GM19238 (cell line): ENCODE measurements around the gene ZBTB6.

Experiments used
- DNase-seq: peaks from one replicate; pipeline ENCODE4 v3.0.0; 2011; ENCODE audit warnings: low spot score; ENCODE audit not compliant: insufficient read length

Gene ZBTB6

GRCh38 chr9:122912964-122913673 lies at the start of gene ZBTB6:
TSS of gene ZBTB6 (minus strand) at chr9:122913323. CDS start at chr9:122912072, 1,251 bp downstream.
- peak; percentile 71 for DNase-seq

- no peak for DNase-seq
Measured at GRCh38 chr9:122961139-122961538, 48.0 kb upstream of the ZBTB6 start.

- DNase-seq, result no peak
Measured at GRCh38 chr9:122955961-122956360, 42.8 kb upstream of the ZBTB6 start.

- DNase-seq, result no peak
Measured at GRCh38 chr9:122954253-122954691, 41.1 kb upstream of the ZBTB6 start.

- no peak for DNase-seq
Measured at GRCh38 chr9:122951056-122951455, 37.9 kb upstream of the ZBTB6 start.

- no peak for DNase-seq
Measured at GRCh38 chr9:122950263-122950662, 37.1 kb upstream of the ZBTB6 start.

GRCh38 chr9:122949696-122950095 lies 36.6 kb upstream of the ZBTB6 start:
- no peak for DNase-seq

- no peak for DNase-seq
Measured at GRCh38 chr9:122948313-122948712, 35.2 kb upstream of the ZBTB6 start.

- DNase-seq, result no peak
Measured at GRCh38 chr9:122946461-122947005, 33.4 kb upstream of the ZBTB6 start.

- no peak for DNase-seq
Measured at GRCh38 chr9:122944960-122945888, 32.1 kb upstream of the ZBTB6 start.

- no peak for DNase-seq
Measured at GRCh38 chr9:122941582-122942234, 28.6 kb upstream of the ZBTB6 start.

- peak; percentile 91 for DNase-seq
Measured at GRCh38 chr9:122940749-122941581, 27.8 kb upstream of the ZBTB6 start, which contains the start of gene RABGAP1. TSS of gene RABGAP1 (plus strand) at chr9:122941020. CDS start at chr9:122957060, 16,040 bp downstream.

GRCh38 chr9:122940454-122940748 lies 27.3 kb upstream of the ZBTB6 start:
- DNase-seq, result no peak

- DNase-seq, result no peak
Measured at GRCh38 chr9:122939601-122940000, 26.5 kb upstream of the ZBTB6 start.

GRCh38 chr9:122936883-122937282 lies 23.8 kb upstream of the ZBTB6 start:
- no peak for DNase-seq

- DNase-seq, result no peak
Measured at GRCh38 chr9:122936464-122936863, 23.3 kb upstream of the ZBTB6 start.

GRCh38 chr9:122931226-122932121 lies 18.4 kb upstream of the ZBTB6 start, which contains the start of gene ZBTB26:
TSS of gene ZBTB26 (minus strand) at chr9:122931512. CDS start at chr9:122919934, 11,578 bp downstream.
- peak; percentile 90 for DNase-seq

GRCh38 chr9:122930541-122931225 lies 17.6 kb upstream of the ZBTB6 start:
- DNase-seq, result no peak

GRCh38 chr9:122929796-122930354 lies 16.8 kb upstream of the ZBTB6 start:
- DNase-seq, result no peak
